Head of caudate nucleus (tissue), 42 donors: Measurements from ENCODE around the gene EEF2.

Experiments used
- DNase-seq, 42 donors: peaks; one replicate each; pipeline versions ENCODE4 v3.0.0 to v3.0.0-alpha.2; 2020 to 2021; ENCODE audit warnings: mixed read lengths in 7 of 42
- intact Hi-C: fragments of 100-400 bp; cut with DNase I; formaldehyde crosslinking; loops from one replicate; pipeline ENCODE4 v1.15.0; 2022

The EEF2 gene

DNA sequence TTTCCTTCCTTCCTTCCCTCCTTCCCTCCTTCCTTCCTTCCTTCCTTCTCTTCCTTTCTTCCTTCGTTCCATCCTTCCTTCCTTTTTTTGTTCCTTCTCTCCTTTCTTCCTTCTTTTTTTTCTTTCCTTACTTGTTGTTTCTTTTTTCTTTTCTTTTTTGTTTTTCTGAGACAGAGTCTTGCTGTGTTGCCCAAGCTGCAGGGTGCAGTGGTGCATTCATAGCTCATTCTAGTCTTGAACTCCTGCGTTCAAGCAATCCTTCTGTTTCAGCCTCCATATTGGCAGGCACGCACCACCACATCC, 5.5 kb upstream of the EEF2 start:
- no peak for DNase-seq
- intact Hi-C loops, result no loop called here

DNA sequence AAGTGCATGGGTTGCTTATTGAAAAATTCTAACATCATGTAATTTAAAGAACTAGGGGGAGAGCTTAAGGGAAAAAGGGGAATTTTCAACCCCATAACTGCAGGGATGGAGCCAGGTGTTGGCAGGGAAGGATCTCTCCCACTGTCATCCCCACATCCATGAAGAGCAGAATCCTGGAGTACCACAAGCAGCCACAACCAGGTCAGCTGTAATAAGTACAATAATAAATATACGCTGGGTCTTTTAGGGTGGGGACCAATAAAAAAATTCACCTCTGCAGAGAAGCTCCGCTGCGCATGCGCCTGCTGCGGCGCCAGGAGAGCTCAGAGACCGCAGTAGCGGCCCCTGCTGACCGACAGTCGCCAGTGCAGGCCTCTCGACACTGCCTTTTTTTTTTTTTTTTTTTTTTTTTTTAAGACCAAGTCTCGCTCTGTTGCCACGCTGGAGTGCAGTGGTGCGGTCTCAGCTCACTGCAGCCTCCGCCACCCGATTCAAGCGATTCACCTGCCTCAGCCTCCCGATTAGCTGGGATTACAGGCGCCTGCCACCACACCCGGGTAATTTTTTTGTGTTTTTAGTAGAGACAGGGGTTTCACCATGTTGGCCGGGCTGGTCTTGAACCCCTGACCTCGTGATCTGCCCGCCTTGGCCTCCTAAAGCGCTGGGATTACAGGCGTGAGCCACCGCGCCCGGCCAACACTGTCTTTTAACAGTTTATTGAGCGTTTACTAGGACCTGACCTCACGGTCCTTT, 2.5 kb upstream of the EEF2 start:
- intact Hi-C loops, result loop anchor here (5.0 kb wide), 2 partner anchors 80 to 195 kb away; partner anchors contain the start of genes ANKRD24, SIRT6 and ZBTB7A
- DNase-seq, result peak; percentile 75 to 95 (median 88)

DNA sequence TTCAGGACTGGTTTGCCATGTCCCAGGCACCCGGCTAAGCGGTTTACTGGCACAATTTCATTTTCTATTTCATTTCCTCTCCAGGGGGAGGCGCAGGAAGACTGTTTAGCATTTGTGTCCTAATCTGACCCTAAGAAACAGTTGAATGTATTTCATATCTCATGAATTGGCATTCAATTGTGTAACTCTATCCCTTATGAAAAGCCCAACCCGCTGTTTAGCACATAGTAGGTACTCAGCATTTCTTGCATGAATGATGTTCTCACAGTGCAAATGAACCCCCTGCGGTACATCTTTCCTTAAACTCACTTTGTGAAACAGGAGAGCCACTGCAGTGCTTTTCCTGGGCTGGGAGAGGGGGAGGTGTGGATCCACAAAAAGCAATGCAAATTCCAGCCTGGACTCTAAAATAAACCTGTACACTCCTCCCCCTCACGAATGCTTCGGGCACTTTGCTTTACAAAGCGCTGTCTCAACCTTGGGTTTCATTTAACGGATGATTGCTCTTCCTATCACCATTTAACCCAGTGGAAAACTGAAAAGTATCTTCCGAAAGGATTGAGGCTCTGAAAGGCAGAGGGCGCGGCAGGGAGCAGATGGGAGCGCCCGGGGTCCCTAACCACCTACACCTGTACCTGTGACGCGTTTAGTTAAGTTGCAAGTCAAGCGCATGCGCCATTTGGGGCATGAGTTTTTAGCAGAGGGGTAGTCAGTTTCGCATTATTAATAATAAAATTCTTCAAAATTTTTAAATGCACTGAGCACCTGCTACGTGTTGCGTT, 1.2 kb upstream of the EEF2 start:
- intact Hi-C loops, result loop anchor here (5.0 kb wide), 2 partner anchors 81 to 196 kb away; partner anchors contain the start of genes ANKRD24, SIRT6 and ZBTB7A
- DNase-seq, result peak; percentile 45 to 87 (median 72)

DNA sequence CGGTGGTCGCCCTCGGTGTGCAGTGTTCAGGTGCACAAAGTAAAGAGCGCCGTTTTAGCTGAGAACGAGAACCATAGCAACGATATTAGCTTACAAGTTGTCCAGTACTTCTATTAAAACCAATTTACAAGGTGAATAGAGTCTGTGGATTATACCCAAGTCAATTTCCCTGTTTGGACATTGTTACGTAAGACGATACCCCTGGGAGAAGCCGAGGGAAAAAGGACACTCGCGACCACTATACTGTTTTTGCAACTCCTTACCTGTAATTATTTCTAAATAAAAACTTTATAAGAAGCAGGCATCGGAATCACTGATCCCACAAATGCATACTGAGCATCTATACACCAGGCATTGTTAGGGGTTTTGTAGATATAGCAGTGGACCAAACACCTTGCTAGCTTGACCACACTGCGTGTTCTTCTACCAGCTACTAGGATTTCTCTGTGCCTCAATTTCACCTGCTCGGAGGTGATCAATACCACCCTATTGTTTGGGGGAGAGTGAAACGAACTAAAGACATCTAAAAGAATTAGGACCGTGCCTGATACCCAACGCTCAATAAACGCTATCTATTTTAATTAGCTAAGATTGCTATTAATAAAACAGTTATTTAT, 488 bp upstream of the EEF2 start:
- intact Hi-C loops, result loop anchor here (5.0 kb wide), 2 partner anchors 82 to 197 kb away; partner anchors contain the start of genes ANKRD24, SIRT6 and ZBTB7A
- DNase-seq, result no peak

DNA sequence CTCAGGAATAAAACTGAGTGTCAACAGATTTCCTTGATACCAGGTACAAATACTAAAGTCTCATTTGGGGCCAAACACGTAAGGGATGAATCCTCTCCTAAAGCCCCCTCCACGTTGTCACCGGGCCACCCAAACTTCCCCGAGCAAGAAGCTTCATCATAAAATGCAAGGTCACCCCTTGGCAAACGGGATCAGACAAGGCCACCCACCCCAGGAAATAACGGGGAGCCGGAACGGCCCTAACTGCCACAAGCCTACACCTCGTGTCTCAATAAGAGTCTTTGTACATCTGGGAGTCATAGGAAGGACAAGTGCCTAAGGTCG, 717 bp downstream of the EEF2 start:
- intact Hi-C loops, result no loop called here
- no peak for DNase-seq

DNA sequence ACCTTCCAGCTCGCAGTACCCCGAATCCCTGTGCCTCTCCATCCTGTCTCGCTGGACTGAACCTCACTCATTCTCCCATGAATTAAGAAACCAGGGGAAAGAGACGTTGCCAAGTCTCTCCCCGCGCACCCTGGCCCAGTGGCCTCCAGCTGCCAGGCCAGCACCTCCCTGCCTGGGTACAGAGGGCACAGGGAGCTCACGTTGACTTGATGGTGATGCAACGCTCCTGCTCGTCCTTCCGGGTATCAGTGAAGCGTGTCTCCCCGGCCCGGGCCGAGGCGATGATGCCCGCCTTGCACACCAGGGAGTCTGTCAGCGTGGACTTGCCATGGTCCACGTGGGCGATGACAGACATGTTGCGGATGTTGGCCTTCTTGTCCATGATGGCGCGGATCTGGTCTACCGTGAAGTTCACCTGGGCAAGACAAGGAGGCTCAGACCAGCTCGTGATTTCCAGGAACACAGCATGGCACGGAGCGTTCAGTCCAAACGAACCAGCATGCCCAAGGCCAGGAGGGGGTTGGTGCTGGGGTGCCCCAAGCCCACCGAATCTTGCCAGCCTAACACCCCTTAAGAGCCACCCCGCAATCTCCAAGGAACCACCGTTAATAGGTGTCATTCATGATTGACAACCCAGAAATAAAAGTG, 1.2 kb downstream of the EEF2 start:
- peak in 1 of 42 donors; percentile 36 for DNase-seq
- intact Hi-C loops, result no loop called here

DNA sequence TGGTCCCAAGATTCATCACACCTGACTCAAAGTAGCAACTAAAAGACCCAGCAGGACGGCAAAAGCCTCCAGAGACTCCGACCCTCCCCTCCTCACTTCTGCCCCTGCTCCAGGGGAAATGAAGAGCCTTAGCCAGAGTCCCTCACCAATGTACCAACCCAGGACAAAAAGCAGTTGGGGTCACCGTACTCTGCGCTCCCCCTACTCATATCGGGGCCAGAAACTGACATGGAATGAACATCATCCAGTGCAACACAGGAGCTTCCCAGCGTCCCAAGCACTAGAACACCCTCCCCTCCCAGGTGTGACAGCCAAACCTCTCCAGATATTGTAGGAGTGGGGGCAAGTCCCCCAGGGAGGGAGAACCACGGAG, 1.7 kb downstream of the EEF2 start:
- intact Hi-C loops, result no loop called here
- no peak for DNase-seq

DNA sequence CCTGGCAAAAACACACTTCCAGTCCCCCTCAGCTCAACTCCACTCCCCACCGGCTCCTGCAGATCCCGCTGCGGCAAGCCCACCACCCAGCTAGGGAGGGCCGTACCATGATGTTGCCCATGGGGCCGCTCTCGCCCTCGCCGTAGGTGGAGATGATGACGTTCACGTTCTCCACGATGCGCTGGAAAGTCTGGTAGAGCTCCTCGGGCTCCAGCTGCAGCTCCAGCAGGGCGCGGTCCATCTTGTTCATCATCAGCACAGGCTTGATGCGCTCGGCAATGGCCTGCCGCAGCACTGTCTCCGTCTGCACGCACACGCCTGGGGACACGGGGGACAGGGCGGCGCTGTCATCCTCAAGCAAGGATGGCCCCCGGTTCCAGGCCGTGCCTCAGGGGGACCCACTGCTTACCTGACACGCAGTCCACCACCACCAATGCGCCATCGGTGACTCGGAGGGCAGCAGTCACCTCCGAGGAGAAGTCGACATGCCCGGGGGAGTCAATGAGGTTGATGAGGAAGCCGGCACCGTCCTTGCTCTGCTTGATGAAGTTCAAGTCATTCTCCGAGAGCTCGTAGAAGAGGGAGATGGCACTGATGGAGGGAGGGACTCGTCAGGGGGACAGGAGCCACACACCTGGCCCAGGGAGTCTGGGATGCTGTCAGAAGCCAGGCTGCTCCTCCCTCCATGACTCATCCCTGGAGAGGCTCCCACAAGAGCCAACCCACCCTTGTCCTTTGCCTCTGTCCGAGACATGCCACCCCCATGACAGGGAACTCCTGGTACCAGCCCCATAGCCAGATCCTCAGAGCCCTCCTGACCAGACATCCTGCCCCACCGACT, 2.3 kb downstream of the EEF2 start:
- intact Hi-C loops, result no loop called here
- peak in 2 of 42 donors; percentile 46 to 73 for DNase-seq

DNA sequence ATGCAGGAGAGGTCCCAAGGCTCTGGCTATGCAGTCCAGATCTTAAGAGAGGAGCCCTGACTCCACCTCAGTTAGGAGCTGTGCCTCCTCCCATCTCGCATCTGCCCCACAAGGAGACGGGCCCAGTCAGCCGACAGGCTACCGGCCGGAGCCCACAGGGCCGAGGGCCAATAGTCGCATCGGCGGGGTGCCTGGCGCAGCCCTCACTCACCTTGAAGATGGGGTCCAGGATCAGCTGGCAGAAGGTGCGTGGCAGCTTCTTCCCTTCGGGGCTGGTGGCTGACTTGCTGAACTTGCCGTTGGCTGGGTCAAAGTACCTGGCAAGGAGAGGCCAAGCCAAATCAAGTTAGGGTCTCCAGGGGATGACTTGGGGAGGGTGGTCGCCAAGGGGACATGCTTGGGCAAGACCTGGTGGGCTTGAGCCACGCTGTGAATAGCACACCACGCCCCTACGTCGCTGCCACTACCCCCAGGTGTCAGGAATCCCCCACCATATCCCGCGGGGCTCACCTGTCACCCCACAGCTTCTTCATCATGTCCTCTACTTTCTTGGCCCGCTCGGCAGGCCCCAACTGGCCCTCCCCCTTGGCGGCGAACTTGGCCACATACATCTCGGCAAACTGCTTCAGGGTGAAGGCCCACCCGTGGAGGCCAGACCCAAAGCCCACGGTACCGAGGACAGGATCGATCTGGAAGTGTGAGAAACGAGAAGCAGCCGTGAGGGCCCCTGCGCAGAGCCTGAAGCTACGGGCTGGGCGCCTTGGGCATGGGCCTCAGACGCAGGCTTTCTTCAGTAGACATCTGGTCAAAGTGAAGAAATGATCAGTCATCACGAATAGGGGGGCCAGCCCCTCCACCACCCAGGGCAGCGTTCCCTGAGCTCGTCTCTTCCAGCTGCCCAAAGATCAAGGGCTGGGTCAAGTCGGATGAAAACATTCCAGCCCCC, 3.3 kb downstream of the EEF2 start:
- intact Hi-C loops, result no loop called here
- DNase-seq, result no peak

DNA sequence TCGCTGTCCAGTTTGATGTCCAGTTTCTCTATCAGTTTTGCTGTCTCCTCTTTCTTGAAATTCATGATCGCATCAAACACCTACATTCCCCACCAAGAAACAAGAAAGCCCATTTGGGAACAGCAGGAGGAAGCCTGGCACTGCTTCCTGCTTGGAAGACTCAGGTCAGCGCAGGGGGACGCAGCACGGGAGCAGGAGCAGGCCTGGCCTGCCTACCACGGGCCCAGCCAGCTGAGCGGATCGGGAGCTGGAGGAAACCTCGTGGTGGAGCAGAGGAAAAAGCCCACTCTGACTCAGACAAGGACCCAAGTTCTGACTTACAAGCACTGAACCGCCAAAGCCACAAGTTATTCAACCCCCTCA, 3.9 kb downstream of the EEF2 start:
- intact Hi-C loops, result no loop called here
- DNase-seq, result no peak

DNA sequence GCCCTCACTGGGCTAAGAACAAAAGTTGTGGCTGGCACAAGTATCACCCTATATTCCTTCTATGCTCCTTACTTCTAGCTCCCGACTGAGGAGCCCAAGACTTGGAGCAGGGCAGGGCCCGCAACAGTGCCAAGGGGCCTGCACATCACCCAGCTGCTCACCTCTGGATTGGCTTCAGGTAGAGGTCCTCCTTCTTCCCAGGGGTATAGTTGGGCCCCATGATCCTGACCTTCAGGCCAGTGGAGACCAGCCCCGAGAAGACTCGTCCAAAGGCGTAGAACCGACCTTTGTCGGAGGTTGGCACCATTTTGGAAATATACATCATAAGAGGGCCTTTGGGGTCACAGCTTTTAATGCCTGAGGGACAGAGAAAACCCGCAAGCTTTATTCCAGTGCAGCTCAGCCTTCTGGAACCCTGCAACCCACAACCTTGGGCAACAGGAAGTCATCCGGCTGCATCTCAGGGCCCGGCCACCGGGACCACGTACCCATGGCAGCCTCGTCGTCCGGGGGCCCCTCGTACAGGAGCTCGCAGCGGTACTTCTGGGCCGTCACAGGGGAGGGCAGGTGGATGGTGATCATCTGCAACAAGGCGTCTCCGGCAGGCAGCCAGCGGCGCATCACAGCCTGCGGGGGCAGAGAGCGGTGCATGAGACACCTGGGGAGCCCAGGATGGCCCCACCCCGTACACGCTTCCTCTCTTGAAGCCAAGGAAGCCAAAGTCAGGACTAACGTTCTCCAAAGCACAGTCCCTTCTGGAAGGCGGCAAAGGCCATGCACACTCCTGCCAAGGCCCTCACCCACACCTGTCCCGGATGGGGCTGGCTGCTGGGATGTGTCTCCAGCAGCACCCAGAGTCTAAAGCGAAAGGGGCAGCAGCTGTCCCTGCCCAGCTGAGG, 4.7 kb downstream of the EEF2 start:
- peak in 8 of 42 donors; percentile 13 to 63 (median 40) for DNase-seq
- intact Hi-C loops, result no loop called here

DNA sequence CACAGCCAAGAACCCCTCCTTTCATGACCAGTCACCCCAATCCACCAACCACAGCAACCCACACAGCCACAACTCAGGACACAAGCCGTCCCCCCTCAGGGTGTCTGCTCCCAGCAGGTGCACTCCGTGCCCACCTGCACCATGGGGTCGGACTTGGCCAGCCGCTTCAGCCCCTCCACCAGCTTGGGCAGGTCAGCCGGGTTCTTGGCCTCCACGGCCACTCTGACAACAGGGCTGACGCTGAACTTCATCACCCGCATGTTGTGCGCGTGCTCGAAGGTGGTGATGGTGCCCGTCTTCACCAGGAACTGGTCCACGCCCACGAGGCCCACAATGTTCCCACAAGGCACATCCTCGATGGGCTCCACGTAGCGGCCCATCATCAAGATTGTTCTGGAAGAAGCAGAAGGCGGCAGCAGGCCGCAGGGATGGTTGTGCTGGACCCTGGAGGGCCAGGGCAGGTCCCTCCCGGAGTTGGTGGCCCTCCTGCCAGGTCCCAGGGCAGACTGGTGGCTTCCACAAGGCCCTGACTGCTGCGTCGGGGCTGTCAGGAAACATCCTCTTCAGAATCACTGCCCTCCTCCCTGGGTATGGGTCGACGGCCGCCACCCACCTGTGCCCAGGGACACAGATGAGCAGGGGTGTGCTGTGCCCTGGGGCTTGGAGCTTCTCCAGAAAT, 5.5 kb downstream of the EEF2 start:
- no peak for DNase-seq

DNA sequence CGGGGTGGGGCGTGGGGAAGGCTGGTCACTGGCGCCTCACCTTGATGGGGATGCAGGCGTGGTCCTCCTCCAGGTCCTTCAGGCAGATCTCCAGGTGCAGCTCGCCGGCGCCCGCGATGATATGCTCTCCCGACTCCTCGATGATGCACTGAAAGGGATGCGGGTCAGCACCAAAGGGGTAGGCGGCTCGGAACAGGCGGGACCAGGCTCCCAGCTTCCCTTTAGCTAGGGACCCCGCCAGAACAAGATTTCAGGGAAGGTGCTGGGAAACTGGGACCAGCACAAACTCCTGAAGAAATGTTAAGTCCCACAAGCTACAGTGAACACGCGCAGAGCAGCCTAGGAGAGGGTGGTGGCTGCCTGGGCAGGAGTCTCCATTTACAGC, 6.0 kb downstream of the EEF2 start:
- intact Hi-C loops, result loop anchor here (10.0 kb wide), 1 partner anchor 214 kb away; the partner anchor contains the start of genes APBA3 and MRPL54
- DNase-seq, result no peak

More for the DNA sequence above, 5.5 kb downstream of the EEF2 start:
- intact Hi-C loops, result loop anchor here (10.0 kb wide), 1 partner anchor 215 kb away; the partner anchor contains the start of genes APBA3 and MRPL54

DNA sequence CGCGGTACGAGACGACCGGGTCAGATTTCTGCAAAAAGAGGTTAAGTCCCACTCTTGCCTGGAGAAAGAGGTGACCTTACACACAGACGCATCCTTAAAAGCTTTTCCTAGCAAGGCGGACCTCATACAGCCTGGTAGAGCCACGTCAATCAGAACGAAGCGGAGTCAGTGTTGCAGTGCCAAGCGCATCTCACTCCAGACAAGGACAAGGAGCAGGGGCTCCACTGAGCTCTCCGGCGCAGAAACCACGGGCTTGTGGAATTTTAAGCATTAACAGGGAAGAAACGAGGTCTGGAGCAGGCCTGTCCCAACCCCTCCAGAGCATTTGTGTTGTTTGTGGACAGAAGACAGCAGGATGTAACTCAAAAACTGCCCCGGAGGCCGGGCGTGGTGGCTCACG, 7.1 kb downstream of the EEF2 start:
- intact Hi-C loops, result loop anchor here (10.0 kb wide), 1 partner anchor 213 kb away; the partner anchor contains the start of genes APBA3 and MRPL54
- no peak for DNase-seq

DNA sequence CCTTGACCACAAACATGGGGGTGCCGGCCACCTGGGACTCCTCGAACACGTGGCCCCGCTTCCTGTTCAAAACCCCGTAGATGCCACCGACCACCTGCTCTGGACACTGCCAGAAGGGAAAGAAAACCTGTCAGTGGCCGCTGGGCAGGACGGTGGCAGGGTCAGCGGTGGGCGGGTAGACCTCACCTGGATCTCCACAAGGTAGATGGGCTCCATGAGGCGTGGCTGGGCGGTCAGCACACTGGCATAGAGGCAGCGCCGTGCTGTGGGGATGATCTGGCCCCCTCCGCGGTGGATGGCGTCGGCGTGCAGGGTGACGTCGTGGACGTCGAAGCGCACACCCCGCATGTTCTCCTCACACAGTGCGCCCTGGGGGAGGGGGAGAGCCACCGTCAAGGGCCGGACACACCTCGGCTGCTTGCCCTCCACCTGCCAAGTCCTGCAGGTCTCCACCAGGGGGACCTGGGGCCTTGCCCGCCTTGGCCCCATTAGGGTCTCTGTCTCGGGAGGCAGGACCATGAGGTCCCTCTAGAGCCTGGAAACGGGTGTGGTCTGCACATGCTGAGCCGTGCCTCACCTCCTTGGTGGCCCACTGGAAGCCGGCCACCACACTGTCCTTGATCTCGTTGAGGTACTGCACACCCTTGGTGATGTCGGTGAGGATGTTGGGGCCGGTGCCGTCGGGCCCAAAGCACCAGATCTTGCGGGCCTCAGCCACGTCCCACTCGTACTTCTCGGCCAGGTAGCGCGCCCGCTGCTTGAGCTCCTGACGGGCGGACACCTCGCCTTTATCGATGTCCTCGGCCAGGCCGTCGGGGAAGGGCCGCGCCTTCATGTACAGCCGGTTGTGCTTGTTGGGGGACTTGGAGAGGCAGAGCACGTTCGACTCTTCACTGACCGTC, 7.8 kb downstream of the EEF2 start:
- DNase-seq, result no peak
- intact Hi-C loops, result loop anchor here (10.0 kb wide), 1 partner anchor 213 kb away; the partner anchor contains the start of genes APBA3 and MRPL54
